Measurements from ENCODE around the gene PIK3R3.

GRCh38 chr1:46171351-46171750 is 38.9 kb upstream of the PIK3R3 start:
- TF ChIP-seq, protein P1, sequence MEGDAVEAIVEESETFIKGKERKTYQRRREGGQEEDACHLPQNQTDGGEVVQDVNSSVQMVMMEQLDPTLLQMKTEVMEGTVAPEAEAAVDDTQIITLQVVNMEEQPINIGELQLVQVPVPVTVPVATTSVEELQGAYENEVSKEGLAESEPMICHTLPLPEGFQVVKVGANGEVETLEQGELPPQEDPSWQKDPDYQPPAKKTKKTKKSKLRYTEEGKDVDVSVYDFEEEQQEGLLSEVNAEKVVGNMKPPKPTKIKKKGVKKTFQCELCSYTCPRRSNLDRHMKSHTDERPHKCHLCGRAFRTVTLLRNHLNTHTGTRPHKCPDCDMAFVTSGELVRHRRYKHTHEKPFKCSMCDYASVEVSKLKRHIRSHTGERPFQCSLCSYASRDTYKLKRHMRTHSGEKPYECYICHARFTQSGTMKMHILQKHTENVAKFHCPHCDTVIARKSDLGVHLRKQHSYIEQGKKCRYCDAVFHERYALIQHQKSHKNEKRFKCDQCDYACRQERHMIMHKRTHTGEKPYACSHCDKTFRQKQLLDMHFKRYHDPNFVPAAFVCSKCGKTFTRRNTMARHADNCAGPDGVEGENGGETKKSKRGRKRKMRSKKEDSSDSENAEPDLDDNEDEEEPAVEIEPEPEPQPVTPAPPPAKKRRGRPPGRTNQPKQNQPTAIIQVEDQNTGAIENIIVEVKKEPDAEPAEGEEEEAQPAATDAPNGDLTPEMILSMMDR (IDR thresholded peaks at IDR 0.05): no peak
- no peak for TF ChIP-seq POLR2A (IDR thresholded peaks at IDR 0.05)
- no peak for TF ChIP-seq POLR2AphosphoS5 (IDR thresholded peaks at IDR 0.05)
- no peak for TF ChIP-seq EP300 (IDR thresholded peaks at IDR 0.05)
